GM12878 (cell line): Measurements from ENCODE around the gene EXOC3L4. TPM values are rescaled to one million over a fixed set of nuclear protein-coding genes. Genes with fewer than 3 reads are reported as not detected.

Experiments
- CEBPB ChIP-seq, 2 experiments: fragments of 150-350 bp in 1 of 2; IDR thresholded peaks; 2 replicates each; pipeline ENCODE4 v1.6.1; 2012 to 2014; ENCODE audit warnings: low read depth in 2 of 2, low read length in 2 of 2, borderline replicate concordance in 1 of 2, inconsistent platforms in 1 of 2
- CEBPZ ChIP-seq: fragments of 150-350 bp; IDR thresholded peaks from 2 replicates; pipeline ENCODE4 v1.6.1; 2016; ENCODE audit warnings: low read depth, low read length
- ESRRA ChIP-seq: IDR thresholded peaks from 2 replicates; pipeline ENCODE4 v1.6.1; 2012; ENCODE audit warnings: mild to moderate bottlenecking, low read length, improper control_type of control experiment
- MTA2 ChIP-seq: fragments of 450-650 bp; IDR thresholded peaks from 2 replicates; pipeline ENCODE4 v1.6.1; 2016; ENCODE audit warnings: low read depth, mild to moderate bottlenecking, moderate library complexity
- RAD21 ChIP-seq: IDR thresholded peaks from 2 replicates; pipeline ENCODE4 v1.6.1; 2011; ENCODE audit warnings: mild to moderate bottlenecking, low read depth, low read length, moderate library complexity; ENCODE audit not compliant: insufficient read depth
- RBBP5 ChIP-seq: fragments of 200-600 bp; sonication (generic); conservative IDR thresholded peaks from 2 replicates; pipeline ENCODE4 v1.6.1; 2016
- ZNF384 ChIP-seq: IDR thresholded peaks from 2 replicates; pipeline ENCODE4 v1.6.1; 2012; ENCODE audit warnings: low read depth, mild to moderate bottlenecking, low read length, improper control_type of control experiment, borderline replicate concordance
- polyA plus RNA-seq, 11 experiments: library from polyadenylated mRNA; depleted of rRNA in 4 of 11; unstranded in 6 of 11; stranded (reverse) in 5 of 11; fragments of >200 nt; fragmentation: Nextera tagmentation in 4 of 11; fragmentation: Illumina TruSeq in 1 of 11; extraction: Ambion mirVana in 4 of 11; extraction: Trizol in 1 of 11; gene quantifications; 1 replicate in 1 of 11; 2 replicates in 10 of 11; pipeline versions ENCODE4 v1.2.1 to v1.2.3, GENCODE V29; 2011 to 2016; ENCODE audit warnings: inconsistent platforms in 2 of 11, missing spikeins in 2 of 11, low read depth in 1 of 11
- total RNA-seq, 4 experiments: library from RNA; depleted of rRNA in 3 of 4; stranded (reverse); fragments of >200 nt in 3 of 4; fragmentation: Illumina TruSeq in 1 of 4; extraction: Trizol in 1 of 4; gene quantifications; 2 replicates each; pipeline versions ENCODE4 v1.2.1 to v1.2.3, GENCODE V29; 2013 to 2021
- TF ChIP-seq, protein P1 (sequence below): fragments of 450-650 bp; conservative IDR thresholded peaks from 2 replicates; pipeline ENCODE4 v1.6.1; 2017; ENCODE audit warnings: mild to moderate bottlenecking, moderate library complexity
- TF ChIP-seq, protein P2 (sequence below): fragments of 450-650 bp; IDR thresholded peaks from 2 replicates; pipeline ENCODE4 v1.6.1; 2016; ENCODE audit warnings: mild to moderate bottlenecking

The EXOC3L4 gene
- total and polyA plus RNA-seq, 10 of the 15 experiments (the other 5 are each of a cell fraction or from before 2014, with no cell fraction given) = not detected

- TF ChIP-seq, protein P1, sequence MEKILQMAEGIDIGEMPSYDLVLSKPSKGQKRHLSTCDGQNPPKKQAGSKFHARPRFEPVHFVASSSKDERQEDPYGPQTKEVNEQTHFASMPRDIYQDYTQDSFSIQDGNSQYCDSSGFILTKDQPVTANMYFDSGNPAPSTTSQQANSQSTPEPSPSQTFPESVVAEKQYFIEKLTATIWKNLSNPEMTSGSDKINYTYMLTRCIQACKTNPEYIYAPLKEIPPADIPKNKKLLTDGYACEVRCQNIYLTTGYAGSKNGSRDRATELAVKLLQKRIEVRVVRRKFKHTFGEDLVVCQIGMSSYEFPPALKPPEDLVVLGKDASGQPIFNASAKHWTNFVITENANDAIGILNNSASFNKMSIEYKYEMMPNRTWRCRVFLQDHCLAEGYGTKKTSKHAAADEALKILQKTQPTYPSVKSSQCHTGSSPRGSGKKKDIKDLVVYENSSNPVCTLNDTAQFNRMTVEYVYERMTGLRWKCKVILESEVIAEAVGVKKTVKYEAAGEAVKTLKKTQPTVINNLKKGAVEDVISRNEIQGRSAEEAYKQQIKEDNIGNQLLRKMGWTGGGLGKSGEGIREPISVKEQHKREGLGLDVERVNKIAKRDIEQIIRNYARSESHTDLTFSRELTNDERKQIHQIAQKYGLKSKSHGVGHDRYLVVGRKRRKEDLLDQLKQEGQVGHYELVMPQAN = no peak
- TF ChIP-seq ZNF384 (no peak; the same call in 1 of the 2 replicates), ESRRA (no peak), RAD21 (peak; percentile 93), MTA2 (peak; percentile 64), RBBP5 (no peak), CEBPB (IDR thresholded peaks at IDR 0.05; ENCODE audit: borderline replicate concordance in 1 of 2, low read depth in 2 of 2, low read length in 2 of 2) (no peak), CEBPZ (no peak)
- TF ChIP-seq, protein P2, sequence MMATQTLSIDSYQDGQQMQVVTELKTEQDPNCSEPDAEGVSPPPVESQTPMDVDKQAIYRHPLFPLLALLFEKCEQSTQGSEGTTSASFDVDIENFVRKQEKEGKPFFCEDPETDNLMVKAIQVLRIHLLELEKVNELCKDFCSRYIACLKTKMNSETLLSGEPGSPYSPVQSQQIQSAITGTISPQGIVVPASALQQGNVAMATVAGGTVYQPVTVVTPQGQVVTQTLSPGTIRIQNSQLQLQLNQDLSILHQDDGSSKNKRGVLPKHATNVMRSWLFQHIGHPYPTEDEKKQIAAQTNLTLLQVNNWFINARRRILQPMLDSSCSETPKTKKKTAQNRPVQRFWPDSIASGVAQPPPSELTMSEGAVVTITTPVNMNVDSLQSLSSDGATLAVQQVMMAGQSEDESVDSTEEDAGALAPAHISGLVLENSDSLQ = peak; percentile 27
Observed at GRCh38 chr14:103104654-103105452, 10.3 kb downstream of the EXOC3L4 start (continued).
